ENCODE data around the gene NUP54.

The NUP54 gene

GRCh38 chr4:76083386-76083988 lies 64.7 kb downstream of the NUP54 start:
- in situ Hi-C loops (cut with HindIII; ENCODE audit: low pct_unique_long_range_greater_than_20kb, low sequenced_read_pairs) = no loop called here
- DNase-seq (ENCODE audit: low read depth in 1 of 2, low spot score in 1 of 2) = no peak
- no peak for TF ChIP-seq JUND (IDR thresholded peaks at IDR 0.05; ENCODE audit: low read depth)

DNA sequence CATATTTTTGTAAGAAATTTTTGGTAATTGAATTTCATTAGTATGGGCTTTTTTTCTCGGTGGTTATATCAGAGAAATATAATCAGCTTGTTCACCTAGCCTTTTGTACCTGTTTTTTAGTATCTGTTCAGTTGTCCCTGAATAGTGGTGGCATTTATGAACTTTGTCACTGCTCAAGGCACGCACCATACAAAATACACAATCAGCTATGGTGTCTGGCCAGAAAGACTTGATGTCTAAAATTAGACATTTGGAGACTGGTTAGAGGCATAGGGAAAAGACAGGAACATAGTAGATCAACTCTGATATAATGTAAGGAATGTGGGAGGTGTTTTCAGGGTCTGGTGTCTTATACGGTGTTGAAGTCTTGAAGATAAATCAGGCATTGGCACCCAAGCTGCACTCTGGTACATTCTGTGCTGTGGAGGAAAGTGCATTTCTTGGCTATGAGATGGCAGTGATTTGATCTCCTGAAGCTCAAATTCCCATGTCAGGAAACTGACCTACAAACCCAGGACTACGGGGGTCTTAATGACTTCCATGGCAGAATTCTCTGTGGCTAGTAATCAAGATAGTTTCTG lies 70.1 kb downstream of the NUP54 start:
- in situ Hi-C loops (cut with HindIII; ENCODE audit: low pct_unique_long_range_greater_than_20kb, low sequenced_read_pairs) = no loop called here
- DNase-seq (ENCODE audit: low read depth in 1 of 2, low spot score in 1 of 2) = no peak
- TF ChIP-seq JUND (IDR thresholded peaks at IDR 0.05; ENCODE audit: low read depth) = no peak

GRCh38 chr4:76074993-76075600 lies 73.1 kb downstream of the NUP54 start:
- TF ChIP-seq JUND (IDR thresholded peaks at IDR 0.05; ENCODE audit: low read depth) = no peak
- no peak for DNase-seq (ENCODE audit: low read depth in 1 of 2, low spot score in 1 of 2)
- in situ Hi-C loops (cut with HindIII; ENCODE audit: low pct_unique_long_range_greater_than_20kb, low sequenced_read_pairs) = no loop called here

- no peak for TF ChIP-seq JUND (IDR thresholded peaks at IDR 0.05; ENCODE audit: low read depth)
- in situ Hi-C loops (cut with HindIII; ENCODE audit: low pct_unique_long_range_greater_than_20kb, low sequenced_read_pairs) = no loop called here
- no peak for DNase-seq (ENCODE audit: low read depth in 1 of 2, low spot score in 1 of 2)
Measured at GRCh38 chr4:76074468-76074867, 73.7 kb downstream of the NUP54 start, which contains the start of gene ART3. Gene ART3 (plus strand): TSS chr4:76074709. CDS start chr4:76075890, 1,181 bp downstream.

- DNase-seq (ENCODE audit: low read depth in 1 of 2, low spot score in 1 of 2) = no peak
- no peak for TF ChIP-seq JUND (IDR thresholded peaks at IDR 0.05; ENCODE audit: low read depth)
- in situ Hi-C loops (cut with HindIII; ENCODE audit: low pct_unique_long_range_greater_than_20kb, low sequenced_read_pairs) = no loop called here
Measured at GRCh38 chr4:76072760-76073159, 75.4 kb downstream of the NUP54 start.

DNA sequence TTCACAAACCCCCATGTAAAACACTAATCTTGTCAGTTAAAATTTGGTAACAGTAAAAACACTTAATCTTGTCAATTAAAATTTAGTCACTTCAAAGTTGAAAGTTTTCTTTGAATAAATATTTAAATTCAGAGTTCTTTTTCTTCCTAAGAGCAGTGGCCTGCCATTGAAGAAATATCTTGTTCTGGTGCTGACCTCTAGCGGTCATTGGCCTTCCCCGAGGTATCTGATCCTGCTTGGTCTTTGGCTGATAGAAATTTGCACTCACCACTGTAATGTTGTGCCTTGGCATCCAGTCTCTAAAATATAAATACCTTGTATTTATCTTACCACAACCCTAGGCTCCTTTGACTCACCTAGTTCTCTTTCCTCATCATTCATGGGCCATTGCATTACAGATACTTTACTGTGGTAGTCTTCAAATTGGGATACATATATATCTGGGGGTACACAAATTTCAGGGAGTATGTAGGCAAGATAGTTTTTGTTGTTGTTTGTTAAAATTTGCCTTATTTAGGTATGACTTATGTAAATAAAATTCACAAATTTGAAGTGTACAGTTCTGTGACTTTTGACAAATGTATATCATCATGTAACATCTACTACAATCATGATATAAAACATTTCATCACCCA lies 80.4 kb downstream of the NUP54 start:
- in situ Hi-C loops (cut with HindIII; ENCODE audit: low pct_unique_long_range_greater_than_20kb, low sequenced_read_pairs) = no loop called here
- no peak for TF ChIP-seq JUND (IDR thresholded peaks at IDR 0.05; ENCODE audit: low read depth)
- DNase-seq (ENCODE audit: low read depth in 1 of 2, low spot score in 1 of 2) = peak; percentile 42 to 70

- no peak for DNase-seq (ENCODE audit: low read depth in 1 of 2, low spot score in 1 of 2)
- in situ Hi-C loops (cut with HindIII; ENCODE audit: low pct_unique_long_range_greater_than_20kb, low sequenced_read_pairs) = no loop called here
- TF ChIP-seq JUND (IDR thresholded peaks at IDR 0.05; ENCODE audit: low read depth) = no peak
Measured at GRCh38 chr4:76066546-76066945, 81.7 kb downstream of the NUP54 start.

Measured in T47D (cell line).